22Rv1 (cell line): ENCODE measurements around the gene NXPH3.

ENCODE experiments used
- CTCF ChIP-seq: fragments of 450-650 bp; IDR thresholded peaks from 2 replicates; pipeline ENCODE4 v1.5.1; 2017; ENCODE audit warnings: mild to moderate bottlenecking
- ZFX ChIP-seq: fragments of 450-650 bp; IDR thresholded peaks from 2 replicates; pipeline ENCODE4 v1.6.1; 2017; ENCODE audit warnings: antibody characterized with exemption, borderline replicate concordance

GRCh38 chr17:49612726-49613125 is 37.1 kb downstream of the NXPH3 start:
- no peak for TF ChIP-seq CTCF
- no peak for TF ChIP-seq ZFX
